Endodermal cell (in vitro differentiated cells): ENCODE data around the gene AOPEP. TPM values are rescaled to one million over a fixed set of nuclear protein-coding genes. Genes with fewer than 3 reads are reported as not detected.

Experiments used
- DNase-seq: peaks from one replicate; pipeline ENCODE4 v3.0.0-alpha.2; 2017
- H3K27ac ChIP-seq: 2 replicates; pipeline ENCODE4 v1.5.1; 2013; ENCODE audit warnings: mild to moderate bottlenecking, low read depth, low read length, moderate library complexity
- H3K27me3 ChIP-seq: 2 replicates; pipeline ENCODE4 v1.6.1; 2013; ENCODE audit warnings: mild to moderate bottlenecking, low read length, moderate library complexity; ENCODE audit not compliant: insufficient read depth, control insufficient read depth, poor library complexity, severe bottlenecking
- H3K36me3 ChIP-seq: 2 replicates; pipeline ENCODE4 v1.7.0; 2013; ENCODE audit warnings: mild to moderate bottlenecking, low read length, moderate library complexity; ENCODE audit not compliant: control insufficient read depth, insufficient read depth
- H3K4me1 ChIP-seq: one replicate; pipeline ENCODE4 v1.7.0; 2013; ENCODE audit warnings: low read length; ENCODE audit not compliant: control insufficient read depth, insufficient read depth
- H3K4me3 ChIP-seq: 2 replicates; pipeline ENCODE4 v1.5.1; 2013; ENCODE audit warnings: mild to moderate bottlenecking, low read length, moderate library complexity
- H3K9ac ChIP-seq: 2 replicates; pipeline ENCODE4 v1.6.1; 2013; ENCODE audit warnings: mild to moderate bottlenecking, low read length, moderate library complexity; ENCODE audit not compliant: poor library complexity, severe bottlenecking; ENCODE audit errors: extremely low read depth
- H3K9me3 ChIP-seq: 2 replicates; pipeline ENCODE4 v1.6.1; 2013; ENCODE audit warnings: mild to moderate bottlenecking, low read length, moderate library complexity; ENCODE audit not compliant: control insufficient read depth
- H3K27ac Mint-ChIP-seq: 2 replicates; pipeline ENCODE4 v1.8.0; 2020; ENCODE audit warnings: mixed read lengths
- H3K27me3 Mint-ChIP-seq: 2 replicates; pipeline ENCODE4 v1.8.0; 2021; ENCODE audit warnings: mild to moderate bottlenecking, mixed read lengths; ENCODE audit not compliant: insufficient read depth
- H3K36me3 Mint-ChIP-seq: 2 replicates; pipeline ENCODE4 v1.8.0; 2020; ENCODE audit warnings: low read depth, mixed read lengths
- H3K4me1 Mint-ChIP-seq: 2 replicates; pipeline ENCODE4 v1.8.0; 2020; ENCODE audit warnings: mixed read lengths
- H3K4me3 Mint-ChIP-seq: 2 replicates; pipeline ENCODE4 v1.8.0; 2020; ENCODE audit warnings: mild to moderate bottlenecking, moderate library complexity, mixed read lengths
- H3K9me3 Mint-ChIP-seq: 2 replicates; pipeline ENCODE4 v1.8.0; 2020; ENCODE audit warnings: mild to moderate bottlenecking, mixed read lengths
- WGBS, 2 experiments: methylation state at CpG; one replicate each; pipeline versions ENCODE4 v1.1.5 to v1.1.7; 2013; ENCODE audit warnings: missing lambda C conversion rate in 2 of 2, mixed read lengths in 1 of 2; ENCODE audit not compliant: insufficient coverage in 1 of 2, insufficient read length in 1 of 2; 5-methylcytosine and 5-hydroxymethylcytosine counted together
- total RNA-seq, 2 donors: library from RNA; stranded (reverse); fragmentation: NEBNext Ultra II Directional in 1 of 2; extraction: Animal tissue kit (Norgen Biotek cat#: 25700) in 1 of 2; gene quantifications; 2 replicates in 1 of 2; 3 replicates in 1 of 2; pipeline ENCODE4 v1.2.1, GENCODE V29; 2021
- TF ChIP-seq, protein P1 (sequence below): fragments of 200-600 bp; sonication (generic); conservative IDR thresholded peaks from 2 replicates; pipeline ENCODE4 v1.5.0; 2021; ENCODE audit warnings: antibody characterized with exemption, mild to moderate bottlenecking

The AOPEP gene
- total RNA-seq, 2 donors from 2014 or later, result 23.4 to 33.7 TPM

DNA sequence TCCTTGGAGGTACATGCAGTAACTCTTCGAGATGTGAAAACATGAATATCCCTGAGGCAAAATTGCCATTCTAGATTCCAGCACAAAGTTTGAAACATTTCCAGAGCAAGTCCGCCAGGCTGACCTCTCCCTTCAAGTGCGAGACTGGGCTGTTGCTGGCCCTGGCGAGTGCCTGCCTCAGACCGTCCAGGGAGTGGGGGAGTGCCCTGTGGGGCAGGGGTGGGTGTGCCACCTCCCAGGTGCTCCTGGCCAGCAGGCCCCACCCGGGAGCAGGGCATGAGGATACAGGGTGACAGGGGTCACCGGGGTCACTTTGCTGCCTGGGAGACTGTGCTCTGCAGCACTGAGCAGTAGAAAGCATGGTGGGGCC lies 199.9 kb downstream of the AOPEP start:
- no peak overlapping the region for H3K27ac ChIP-seq
- H3K4me1 ChIP-seq, result peaks cover 4% of the 10 kb centered on the region
- H3K27me3 ChIP-seq, result no peaks in the 10 kb centered on the region
- no peak for DNase-seq
- no peaks in the 10 kb centered on the region for H3K9me3 ChIP-seq
- peaks cover 8% of the 10 kb centered on the region for H3K4me1 Mint-ChIP-seq
- H3K4me3 Mint-ChIP-seq, result no peak overlapping the region
- no peaks in the 10 kb centered on the region for H3K27me3 Mint-ChIP-seq
- no peak overlapping the region for H3K27ac Mint-ChIP-seq
- no peak overlapping the region for H3K4me3 ChIP-seq
- no peak overlapping the region for H3K9ac ChIP-seq
- TF ChIP-seq, protein P1, sequence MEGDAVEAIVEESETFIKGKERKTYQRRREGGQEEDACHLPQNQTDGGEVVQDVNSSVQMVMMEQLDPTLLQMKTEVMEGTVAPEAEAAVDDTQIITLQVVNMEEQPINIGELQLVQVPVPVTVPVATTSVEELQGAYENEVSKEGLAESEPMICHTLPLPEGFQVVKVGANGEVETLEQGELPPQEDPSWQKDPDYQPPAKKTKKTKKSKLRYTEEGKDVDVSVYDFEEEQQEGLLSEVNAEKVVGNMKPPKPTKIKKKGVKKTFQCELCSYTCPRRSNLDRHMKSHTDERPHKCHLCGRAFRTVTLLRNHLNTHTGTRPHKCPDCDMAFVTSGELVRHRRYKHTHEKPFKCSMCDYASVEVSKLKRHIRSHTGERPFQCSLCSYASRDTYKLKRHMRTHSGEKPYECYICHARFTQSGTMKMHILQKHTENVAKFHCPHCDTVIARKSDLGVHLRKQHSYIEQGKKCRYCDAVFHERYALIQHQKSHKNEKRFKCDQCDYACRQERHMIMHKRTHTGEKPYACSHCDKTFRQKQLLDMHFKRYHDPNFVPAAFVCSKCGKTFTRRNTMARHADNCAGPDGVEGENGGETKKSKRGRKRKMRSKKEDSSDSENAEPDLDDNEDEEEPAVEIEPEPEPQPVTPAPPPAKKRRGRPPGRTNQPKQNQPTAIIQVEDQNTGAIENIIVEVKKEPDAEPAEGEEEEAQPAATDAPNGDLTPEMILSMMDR, result no peak
- 93% methylated on average over 4 to 7 of the region's 7 CpGs for WGBS, 2 experiments
- peaks cover 18% of the 10 kb centered on the region for H3K36me3 Mint-ChIP-seq
- no peaks in the 10 kb centered on the region for H3K36me3 ChIP-seq
- H3K9me3 Mint-ChIP-seq, result no peaks in the 10 kb centered on the region

DNA sequence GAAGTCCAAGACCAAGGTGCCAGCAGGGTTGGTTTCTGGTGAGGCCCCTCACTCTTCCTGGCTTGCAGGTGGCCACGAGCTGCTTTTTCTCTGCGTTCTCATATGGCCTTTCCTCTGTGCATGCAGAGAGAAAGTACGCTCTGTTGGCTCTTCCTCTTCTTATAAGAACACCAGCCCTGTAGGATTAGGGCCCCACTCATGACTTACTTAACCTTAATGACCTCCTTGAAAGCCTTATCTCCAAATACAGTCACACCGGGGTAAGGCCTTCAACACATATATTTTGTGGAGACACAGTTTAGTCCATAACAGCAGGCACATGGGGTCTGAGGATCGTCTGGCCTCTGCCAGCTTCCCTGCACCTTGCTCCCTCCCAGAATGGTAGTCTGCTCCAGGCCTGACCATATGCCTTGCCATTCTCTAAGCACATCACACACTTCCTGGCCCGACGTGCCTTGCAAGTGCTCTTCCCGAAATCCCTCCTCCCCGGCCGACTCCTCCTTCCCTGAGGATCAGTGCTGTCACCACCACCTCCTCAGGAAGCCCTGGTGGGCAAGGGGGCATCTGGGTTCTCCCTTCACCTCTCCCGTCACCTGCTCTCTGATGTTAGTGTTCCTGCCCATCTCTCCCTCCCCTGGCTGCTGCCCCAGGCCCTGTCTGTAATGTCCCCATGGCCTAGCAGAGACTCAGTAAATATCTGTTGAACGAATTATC lies 200.7 kb downstream of the AOPEP start:
- peaks cover 3% of the 10 kb centered on the region for H3K4me1 Mint-ChIP-seq
- H3K9me3 Mint-ChIP-seq, result no peaks in the 10 kb centered on the region
- Histone ChIP-seq H3K27me3 (no peaks in the 10 kb centered on the region), H3K4me1 (no peaks in the 10 kb centered on the region), H3K36me3 (no peaks in the 10 kb centered on the region), H3K27ac (no peak overlapping the region), H3K4me3 (no peak overlapping the region), H3K9ac (no peak overlapping the region), H3K9me3 (no peaks in the 10 kb centered on the region)
- no peak overlapping the region for H3K4me3 Mint-ChIP-seq
- WGBS, 2 experiments, result 93 to 94% methylated on average over 6 to 12 of the region's 12 CpGs
- DNase-seq, result no peak
- no peak overlapping the region for H3K27ac Mint-ChIP-seq
- H3K27me3 Mint-ChIP-seq, result no peaks in the 10 kb centered on the region
- peaks cover 18% of the 10 kb centered on the region for H3K36me3 Mint-ChIP-seq
- TF ChIP-seq, protein P1, result no peak

DNA sequence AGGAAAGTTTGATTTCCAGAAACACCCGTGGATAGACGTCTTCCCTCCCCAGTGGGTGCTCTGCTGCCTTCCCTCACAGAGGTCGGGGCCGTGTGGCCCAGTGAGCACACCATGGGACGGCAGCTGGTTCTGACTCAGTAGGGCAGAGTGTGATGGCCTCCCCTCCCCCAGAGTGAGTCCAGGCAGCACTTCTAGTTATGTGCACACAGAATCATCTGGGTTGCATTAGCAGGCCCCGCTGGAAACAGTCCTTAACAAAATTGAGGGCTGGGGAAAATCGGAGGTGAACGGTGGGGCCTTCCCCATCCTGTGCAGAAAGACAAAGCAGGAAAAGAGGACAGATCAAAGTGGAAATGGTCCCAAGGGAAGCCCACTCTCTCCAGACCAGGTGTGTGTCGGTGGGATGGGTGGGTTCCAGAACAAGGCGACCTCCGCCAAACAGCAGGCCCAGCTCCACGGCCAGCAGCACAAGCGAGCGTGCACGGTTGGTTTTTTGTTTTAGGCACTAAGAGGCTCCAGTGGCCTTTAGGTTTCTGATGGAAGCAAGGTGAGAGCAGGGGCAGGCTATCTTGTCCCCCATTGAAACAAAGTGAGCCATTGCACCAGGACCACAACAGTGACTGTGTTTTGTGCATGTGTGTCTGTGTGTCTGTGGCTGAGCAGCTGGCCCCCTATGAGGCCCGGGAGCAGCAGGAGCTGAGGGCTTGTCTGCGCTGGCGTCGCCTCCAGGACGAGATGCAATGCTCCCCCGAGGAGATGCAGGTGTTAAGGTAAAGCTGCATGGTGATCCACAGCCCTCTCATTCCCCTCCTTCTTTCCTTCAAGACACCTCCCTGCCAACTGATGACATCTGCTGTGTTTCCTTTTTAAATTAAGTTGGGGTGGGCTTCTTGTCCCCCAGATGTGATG lies 201.5 kb downstream of the AOPEP start:
- Histone ChIP-seq H3K36me3 (no peaks in the 10 kb centered on the region), H3K27me3 (no peaks in the 10 kb centered on the region), H3K4me3 (no peak overlapping the region), H3K9me3 (no peaks in the 10 kb centered on the region), H3K4me1 (no peaks in the 10 kb centered on the region), H3K9ac (no peak overlapping the region), H3K27ac (peak overlapping the region; percentile 18)
- H3K9me3 Mint-ChIP-seq, result no peaks in the 10 kb centered on the region
- 86 to 90% methylated on average over 4 to 21 of the region's 21 CpGs for WGBS, 2 experiments
- peaks cover 3% of the 10 kb centered on the region for H3K4me1 Mint-ChIP-seq
- TF ChIP-seq, protein P1, result no peak
- no peaks in the 10 kb centered on the region for H3K27me3 Mint-ChIP-seq
- no peak for DNase-seq
- no peak overlapping the region for H3K27ac Mint-ChIP-seq
- peaks cover 18% of the 10 kb centered on the region for H3K36me3 Mint-ChIP-seq
- no peak overlapping the region for H3K4me3 Mint-ChIP-seq
